T47D (cell line): ENCODE data around the gene THUMPD2.
A peak's percentile ranks its signal among the peaks of the same experiment; 100 is the strongest.
"Not testable (repeated sequence)": the region's sequence is repeated elsewhere in the genome, so short reads cannot be mapped to it uniquely, and the experiment has no call there.

Experiments
- DNase-seq, 2 experiments: peaks; one replicate each; pipeline versions ENCODE4 v3.0.0 to v3.0.0-alpha.2; 2011 to 2012; ENCODE audit warnings: low read depth in 1 of 2, low spot score in 1 of 2
- JUND ChIP-seq: IDR thresholded peaks from 2 replicates; pipeline ENCODE4 v1.6.1; 2012; ENCODE audit warnings: low read depth
- in situ Hi-C: cut with HindIII; loops from 2 replicates; pipeline ENCODE4 v1.10.0; 2016; ENCODE audit warnings: low sequenced_read_pairs, low pct_unique_long_range_greater_than_20kb

THUMPD2 gene

DNA sequence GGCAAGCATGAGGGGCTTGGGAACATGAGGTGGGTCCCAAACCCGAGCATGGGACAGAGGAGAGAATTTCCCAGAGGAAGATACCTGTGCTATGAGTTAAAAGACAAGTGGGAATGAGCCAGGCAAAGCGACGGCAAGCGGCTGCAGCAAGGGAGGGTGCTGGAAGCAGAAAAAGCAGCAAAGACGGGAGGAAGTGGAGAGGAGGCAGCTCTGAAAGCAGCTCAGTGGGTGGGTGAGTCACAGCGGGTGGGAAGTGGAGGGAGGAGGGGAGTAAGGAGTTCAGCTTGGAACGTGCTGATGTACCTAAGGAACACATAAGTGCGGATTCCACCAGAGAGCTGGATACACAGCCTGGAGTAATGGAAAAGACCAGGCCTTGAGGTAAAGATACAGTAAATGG is 41.4 kb downstream of the THUMPD2 start:
- DNase-seq = no peak

DNA sequence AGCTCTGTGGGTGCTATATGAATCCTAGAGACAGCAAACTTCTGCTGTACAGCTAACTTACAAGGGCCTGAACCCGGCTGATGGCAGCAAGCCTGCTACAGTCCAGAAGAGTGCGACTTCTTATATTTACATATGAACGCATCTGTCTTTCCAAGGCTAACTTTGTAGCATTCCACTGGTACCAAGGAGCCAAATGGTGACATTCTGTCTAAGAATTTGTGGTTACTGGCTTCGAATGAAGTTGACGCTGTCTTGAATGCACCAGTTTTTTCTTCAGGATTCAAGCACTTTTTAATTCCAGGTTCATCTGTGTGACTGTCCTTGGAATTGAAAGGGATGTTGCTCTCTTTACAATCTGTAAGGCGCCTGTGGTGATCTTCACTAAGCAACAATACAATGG is 42.4 kb downstream of the THUMPD2 start:
- in situ Hi-C loops = no loop called here
- TF ChIP-seq JUND = no peak
- DNase-seq = no peak

More for the DNA sequence above, 41.4 kb downstream of the THUMPD2 start:
- in situ Hi-C loops = no loop called here
- no peak for TF ChIP-seq JUND

DNA sequence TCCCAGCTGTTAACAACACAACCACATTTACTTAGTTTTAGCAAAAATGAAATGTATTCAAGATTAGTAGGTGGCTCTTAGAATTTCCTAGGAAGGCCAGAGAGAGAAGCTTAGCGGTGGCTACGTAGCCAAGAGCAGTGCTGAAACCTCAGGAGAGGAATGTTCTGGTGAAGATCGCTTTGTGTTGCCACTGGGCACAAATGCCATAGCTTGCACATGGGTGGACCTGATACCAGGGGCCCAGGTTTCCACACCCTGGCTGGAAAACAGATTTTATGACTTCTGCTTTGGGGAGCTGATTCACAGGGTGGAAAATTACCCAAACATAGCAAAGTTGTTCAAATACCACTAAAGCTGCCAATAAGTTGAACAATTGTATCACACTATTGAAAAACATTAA is 43.4 kb downstream of the THUMPD2 start:
- no peak for TF ChIP-seq JUND
- no peak for DNase-seq
- in situ Hi-C loops = no loop called here

DNA sequence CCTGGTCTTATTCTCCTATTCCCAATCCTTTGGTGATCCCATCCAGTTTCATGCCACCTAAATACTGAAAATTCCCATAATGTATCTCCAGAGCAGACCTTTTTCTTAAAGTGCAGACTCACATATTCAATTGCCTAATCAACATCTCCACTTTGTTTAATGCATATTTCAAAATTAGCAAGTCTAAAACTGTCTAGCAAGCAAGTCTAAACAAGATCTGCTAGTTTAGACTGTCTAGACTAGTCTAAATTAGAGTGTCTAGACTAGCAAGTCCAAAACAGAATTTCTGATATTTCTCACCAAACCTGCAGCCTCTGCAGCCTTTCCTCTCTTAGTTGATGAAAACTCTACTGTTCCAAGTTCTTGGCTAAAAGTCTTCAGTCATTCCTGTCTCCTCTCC is 44.6 kb downstream of the THUMPD2 start:
- no peak for TF ChIP-seq JUND
- in situ Hi-C loops = no loop called here
- DNase-seq = no peak

DNA sequence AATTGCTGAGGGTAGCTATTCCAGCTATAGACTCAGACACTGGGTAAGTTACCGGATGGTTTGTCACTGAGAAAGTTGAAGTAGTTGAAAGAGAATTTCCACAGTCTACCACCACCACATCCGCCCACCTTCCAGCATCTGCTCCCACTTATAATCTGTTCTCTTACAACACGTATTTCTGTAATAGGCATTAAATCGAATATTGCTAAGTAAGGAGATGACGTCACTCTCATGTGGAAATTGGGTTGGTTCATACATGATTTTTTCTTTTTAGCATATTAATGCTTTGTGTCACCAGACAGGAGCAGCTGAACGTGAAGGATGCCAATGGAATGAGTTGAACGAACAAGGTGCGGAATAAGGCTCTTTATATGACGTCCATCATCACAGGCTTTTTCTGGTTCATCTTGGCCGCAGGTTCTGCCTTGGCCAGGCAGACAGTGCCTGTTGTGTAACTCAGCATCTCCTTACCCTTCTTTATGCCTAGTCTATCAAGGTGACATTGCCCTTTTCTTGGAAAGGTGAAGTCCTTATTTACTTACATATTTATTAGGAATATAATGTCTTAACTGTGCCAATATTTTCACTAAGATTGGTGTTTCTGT is 45.9 kb downstream of the THUMPD2 start:
- in situ Hi-C loops = no loop called here
- DNase-seq = no peak
- no peak for TF ChIP-seq JUND

DNA sequence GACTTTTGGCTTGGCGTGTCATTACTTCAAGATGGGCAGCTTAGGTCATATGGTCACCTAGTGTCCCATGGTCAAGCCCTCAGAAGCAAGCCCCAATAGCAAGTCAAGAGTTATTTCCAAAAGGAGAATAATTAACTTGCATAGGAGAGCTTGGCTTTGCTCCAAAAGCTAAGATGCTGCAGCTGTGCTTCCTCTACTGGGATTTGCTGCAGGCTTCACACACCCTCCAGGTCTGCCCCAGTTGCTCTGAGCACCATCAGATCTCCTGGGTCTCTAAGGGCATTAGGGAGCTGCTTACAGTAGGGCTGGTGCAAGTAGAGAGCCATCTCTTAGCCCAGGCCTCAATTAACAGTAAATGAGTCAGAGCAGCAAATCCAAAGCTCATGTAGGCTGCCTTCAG is 46.6 kb downstream of the THUMPD2 start:
- no peak for DNase-seq
- in situ Hi-C loops = no loop called here
- no peak for TF ChIP-seq JUND

DNA sequence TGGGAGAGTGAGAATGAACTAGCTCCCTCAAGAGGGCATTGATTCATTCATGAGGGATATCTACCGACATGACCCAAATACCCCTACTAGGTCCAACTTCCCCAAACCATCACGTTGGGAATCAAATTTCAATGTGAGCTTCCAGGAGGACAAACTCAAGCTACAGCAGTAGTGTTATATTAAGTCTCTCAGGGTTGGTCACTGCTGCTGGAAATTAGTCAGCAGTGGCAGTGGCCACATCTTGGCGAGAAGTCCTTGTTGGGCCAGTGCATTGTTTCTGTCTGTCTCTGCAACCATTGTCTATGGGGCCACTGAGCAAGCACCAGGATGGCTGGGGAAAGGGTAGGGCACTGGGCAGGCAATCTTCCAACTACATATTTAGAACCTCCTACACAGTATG is 47.5 kb downstream of the THUMPD2 start:
- in situ Hi-C loops = no loop called here
- no peak for DNase-seq
- TF ChIP-seq JUND = no peak

DNA sequence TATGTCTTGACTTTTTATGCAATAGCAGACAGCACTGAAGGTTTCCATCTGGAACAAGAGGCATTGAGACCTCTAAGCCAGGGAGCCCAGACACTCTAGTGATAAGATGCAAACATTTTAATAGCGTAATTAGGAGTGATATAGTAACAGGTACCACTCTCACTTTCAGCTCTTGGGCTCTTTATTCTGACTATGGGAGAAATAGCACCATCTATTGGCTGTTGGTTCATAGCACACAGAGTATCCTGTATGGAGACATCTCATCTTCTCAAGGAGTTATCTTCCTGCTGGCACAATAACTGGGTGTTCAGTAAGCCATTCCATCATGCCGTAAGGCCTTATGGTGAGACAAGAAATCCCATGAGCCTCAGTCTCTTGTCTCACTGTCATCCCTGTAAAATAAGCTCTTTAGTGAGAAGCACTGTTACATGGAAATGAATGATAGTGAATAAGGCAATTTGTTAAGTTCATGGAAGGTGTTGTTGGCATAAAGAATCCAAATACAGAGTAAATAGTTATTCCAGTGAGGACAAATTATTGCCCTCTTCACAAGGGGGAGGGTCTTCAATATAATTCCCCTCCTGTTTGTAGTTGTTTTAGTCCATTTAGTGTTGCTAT is 48.3 kb downstream of the THUMPD2 start:
- DNase-seq = peak; percentile 9 to 57
- in situ Hi-C loops = no loop called here

DNA sequence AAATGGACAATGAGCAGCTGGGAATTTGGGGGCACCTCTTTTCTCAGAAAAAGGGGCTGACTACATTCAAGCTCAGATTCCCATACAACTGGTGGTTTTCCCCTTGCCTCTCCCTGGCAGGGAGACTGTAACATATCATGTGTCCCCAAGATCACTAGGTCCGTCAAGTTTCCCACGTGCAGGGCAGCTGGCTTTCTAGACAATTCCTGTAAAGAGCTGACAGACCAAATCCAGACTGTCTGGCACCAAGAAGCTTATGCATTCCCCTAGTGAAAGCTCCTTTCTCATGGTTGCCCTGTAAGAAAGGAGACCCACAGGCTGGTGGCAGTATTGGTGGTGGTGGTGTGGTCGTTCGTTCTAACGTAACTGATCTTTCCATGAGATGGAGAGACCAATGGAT is 48.8 kb downstream of the THUMPD2 start:
- TF ChIP-seq JUND = no peak
- no peak for DNase-seq
- in situ Hi-C loops = no loop called here

More for the DNA sequence above, 48.3 kb downstream of the THUMPD2 start:
- no peak for TF ChIP-seq JUND

DNA sequence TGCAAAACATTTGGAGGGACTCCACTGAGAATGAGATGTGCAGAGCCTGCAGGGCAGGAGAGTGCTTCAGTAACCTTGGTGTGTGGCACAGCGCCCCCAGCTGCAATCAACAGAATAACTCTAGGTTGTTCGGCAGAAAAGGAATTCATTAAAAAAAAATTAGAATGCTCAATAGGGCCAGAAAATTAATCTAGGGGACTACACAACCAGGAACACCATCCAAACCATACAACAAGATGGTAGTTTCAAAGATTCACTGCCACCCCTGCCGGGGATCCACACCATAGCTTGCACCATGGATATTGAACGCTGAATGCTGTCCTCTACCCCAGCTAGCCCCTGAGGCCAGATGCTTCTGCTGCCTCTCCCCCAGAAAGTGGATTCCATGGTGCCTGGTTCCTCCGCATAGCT is 50.1 kb downstream of the THUMPD2 start:
- in situ Hi-C loops = no loop called here
- no peak for TF ChIP-seq JUND
- peak in 1 of 2 experiments; percentile 45 for DNase-seq

DNA sequence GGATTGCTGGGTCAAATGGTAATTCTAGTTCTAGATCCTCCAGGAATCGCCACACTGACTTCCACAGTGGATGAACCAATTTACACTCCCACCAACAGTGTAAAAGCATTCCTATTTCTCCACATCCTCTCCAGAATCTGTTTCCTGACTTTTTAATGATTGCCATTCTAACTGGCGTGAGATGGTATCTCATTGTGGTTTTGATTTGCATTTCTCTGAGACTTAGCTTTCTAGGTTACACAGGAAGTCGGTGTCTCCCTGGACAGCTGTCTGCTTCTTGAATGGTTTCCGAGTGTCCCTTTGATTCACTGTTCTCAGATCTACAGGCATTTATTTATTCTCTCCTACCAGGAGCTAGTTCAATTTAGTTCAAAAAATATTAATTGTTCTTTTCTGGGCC is 51.0 kb downstream of the THUMPD2 start:
- in situ Hi-C loops, DNase-seq: not testable (repeated sequence)

DNA sequence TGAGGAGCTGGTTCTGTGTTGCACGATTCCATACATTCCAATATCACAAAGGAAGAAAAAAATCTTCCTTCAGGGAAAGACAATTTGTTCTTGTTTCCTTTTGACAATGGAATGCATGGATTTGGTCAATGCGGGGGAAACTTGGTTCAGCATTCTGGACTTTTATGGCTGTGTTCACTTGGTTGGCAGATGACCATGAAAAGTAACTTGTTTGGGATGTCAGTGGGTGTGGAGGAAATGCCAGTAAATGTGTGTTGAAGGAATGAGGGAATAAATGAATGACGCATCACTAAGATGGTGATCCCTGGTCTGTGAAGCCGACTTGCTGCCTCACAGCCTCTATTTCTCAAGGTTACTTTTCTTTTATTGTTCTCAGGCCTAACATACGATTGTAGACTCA is 53.7 kb downstream of the THUMPD2 start:
- in situ Hi-C loops = no loop called here
- no peak for TF ChIP-seq JUND
- DNase-seq = no peak

DNA sequence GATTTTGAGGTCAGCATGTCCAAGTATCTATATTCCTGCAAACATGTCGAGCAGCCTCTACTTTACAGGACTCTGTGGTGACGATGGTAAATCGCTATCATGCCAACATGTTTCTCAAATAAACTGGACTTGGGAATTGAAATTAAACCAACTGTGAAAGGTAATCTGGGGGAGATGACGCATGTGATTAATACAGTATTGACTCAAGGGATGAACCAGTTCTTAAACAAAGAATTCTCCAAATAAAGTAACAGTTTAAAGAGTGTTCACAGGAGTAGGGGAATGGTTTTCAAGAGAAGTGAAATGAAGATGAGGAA is 54.3 kb downstream of the THUMPD2 start:
- in situ Hi-C loops = no loop called here
- peak in 1 of 2 experiments; percentile 66 for DNase-seq
- TF ChIP-seq JUND = no peak
